GM19328 (cell line): Measurements from ENCODE around the gene AICDA.
"Not testable (repeated sequence)": the region's sequence is repeated elsewhere in the genome, so short reads cannot be mapped to it uniquely, and the experiment has no call there.

Source experiments
- ATAC-seq: cut with Tn5 transposase; IDR thresholded peaks from one replicate; pipeline ENCODE4 v1.9.1; 2021; ENCODE audit warnings: mild to moderate bottlenecking, moderate library complexity; ENCODE audit not compliant: unreplicated experiment

Gene AICDA

DNA sequence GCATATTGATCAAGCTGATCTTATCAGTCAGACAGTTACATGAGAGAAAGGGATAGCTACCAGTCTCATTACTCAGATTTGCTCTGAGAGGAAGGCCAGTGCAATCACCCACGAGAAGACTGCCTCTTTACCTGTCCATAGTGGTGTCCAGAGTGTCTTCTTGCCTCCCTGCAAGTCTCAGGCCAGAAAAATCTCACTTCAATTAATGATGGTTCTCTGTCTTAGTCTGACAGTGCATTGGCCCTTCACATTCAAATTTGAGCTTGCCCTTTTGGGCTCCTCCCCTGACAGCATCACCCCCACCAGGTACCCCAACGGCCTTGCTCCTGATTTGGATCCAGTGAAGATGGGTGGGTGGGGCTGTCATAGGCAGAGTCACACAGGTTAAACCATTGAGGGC is at the start of gene AICDA:
TSS of gene AICDA (minus strand) at position 231 of the 400 bp plus-strand sequence. CDS start at position 139, 92 bp downstream.
- no peak for ATAC-seq

DNA sequence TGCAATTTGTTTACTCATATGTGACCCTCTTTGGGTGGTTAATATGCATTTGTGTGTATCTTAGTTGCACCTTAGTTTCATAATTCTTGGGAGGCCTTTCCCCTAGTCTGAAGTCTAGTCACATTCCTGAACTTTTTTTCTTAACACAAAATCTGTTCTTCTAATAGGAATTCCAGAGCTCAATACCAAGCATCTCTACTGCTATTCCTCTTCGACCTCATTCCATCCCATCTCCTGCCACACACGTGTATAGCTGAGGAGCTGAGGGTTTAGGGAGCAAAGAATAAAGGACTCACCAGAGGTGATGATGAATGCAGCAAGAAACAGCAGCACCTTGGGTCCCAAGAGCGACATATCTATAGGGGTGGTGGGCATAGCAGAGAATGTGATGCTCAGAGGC is 49.1 kb upstream of the AICDA start:
- ATAC-seq: no peak

DNA sequence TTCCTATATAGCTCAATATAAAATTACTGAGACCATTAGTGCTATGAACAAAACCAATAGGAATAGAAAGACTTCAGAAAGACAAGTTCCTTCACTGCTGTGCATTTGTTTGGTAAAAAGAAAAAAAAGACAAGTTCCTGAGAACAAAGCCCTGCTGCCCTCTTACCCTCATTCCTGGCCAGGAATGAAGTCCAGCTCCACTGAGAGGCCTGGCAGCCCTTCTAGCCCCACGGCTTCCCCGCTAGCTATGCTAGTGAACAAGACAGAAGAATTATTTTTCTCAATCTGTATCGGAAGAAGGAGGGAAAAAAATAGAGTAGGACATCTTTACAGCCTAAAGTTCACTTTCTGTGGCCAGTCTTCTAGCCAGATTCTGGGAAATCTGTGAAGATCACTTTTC is 48.4 kb upstream of the AICDA start:
- ATAC-seq: no peak

- ATAC-seq: no peak
Observed at GRCh38 chr12:8658346-8658745, 45.7 kb upstream of the AICDA start.

DNA sequence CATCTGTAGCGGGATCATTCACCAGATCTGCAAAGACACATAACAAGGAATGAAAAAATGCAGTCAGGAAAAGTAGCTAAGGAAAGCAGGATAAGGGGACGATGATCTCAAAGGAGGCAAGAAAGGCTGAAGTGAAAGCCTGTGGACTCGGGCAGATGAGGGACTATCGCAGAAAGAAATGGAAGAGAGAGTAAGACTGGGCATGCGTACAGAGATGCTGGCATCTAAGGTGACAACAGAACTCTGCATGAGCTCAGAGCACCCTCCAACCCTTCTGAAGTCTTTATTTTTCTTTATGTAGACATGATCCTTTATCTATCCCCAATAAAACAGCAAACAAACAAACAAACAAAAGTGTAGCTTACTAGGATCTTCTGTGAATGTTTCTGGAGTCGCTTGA is 42.8 kb upstream of the AICDA start:
- ATAC-seq: no peak

DNA sequence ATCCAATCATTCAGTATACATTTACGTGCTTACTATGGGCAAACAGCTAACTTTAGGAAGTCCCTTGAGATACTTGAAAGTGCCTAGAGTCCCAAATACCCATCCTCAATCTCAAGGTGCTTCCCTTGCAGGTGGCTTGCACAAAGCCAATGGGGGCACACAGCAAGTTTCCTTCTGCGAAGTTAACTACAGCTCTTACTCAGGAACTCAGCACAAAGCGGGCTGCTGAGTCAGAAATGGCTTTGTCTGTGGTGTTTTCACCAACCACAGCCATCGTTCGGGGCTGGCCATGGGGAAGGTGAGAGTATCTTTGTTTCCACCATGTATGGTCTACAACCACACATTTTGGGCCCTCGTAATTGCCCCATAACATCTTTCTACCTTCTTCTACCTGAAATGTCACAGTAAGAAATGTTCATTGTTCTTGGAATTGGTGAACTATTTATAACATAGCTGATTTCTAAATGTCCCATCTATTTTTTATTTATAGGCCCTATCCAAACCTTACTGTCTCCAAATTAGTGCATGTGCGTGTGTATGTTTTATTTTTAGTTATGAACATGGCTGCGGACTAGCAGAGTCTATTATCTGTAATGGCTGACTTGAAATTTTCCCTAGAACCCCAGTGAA is 36.0 kb upstream of the AICDA start:
- ATAC-seq: peak; percentile 66

- no peak for ATAC-seq
Observed at GRCh38 chr12:8647968-8648367, 35.3 kb upstream of the AICDA start.

GRCh38 chr12:8644345-8645248 is 31.9 kb upstream of the AICDA start:
- ATAC-seq: peak; percentile 56

- no peak for ATAC-seq
Observed at GRCh38 chr12:8642775-8643174, 30.1 kb upstream of the AICDA start.

DNA sequence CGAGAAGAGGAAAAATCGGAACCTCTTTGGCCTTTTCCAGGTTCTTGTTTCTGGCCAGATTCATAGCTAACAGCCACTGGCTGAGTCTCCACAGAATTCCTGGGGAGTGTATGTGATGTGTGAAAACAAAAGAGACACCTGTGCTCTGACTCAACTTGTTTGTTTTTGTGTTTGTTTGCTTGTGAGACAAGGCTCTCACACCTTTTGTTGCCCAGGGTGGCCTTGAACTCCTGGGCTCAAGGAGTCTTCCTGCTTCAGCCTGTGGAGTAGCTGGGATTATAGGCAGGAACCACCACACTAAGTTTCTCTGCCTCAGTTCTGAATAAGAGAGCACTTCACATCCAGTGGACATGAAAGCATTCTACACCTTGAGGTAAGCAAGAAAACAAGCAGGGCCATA is 27.3 kb upstream of the AICDA start:
- ATAC-seq: no peak

DNA sequence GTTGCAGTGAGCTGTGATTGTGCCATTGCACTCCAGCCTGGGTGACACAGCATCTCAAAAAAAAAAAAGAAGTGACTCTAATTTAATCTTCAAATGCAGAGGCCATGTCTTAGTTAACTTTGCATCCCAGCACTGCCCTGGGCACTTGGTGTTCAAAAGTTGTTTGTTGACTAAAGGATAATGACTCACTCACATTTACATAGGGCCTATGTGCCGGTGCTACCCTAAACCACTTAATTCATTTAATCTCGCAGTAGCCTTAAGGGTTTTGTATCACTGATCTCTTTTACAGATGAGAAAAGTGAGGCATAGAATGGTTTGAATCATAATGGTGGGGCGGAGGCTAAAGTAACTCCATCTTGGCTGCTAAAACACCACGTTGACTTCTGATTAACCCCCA is 26.3 kb upstream of the AICDA start:
- no peak for ATAC-seq

GRCh38 chr12:8637666-8638065 is 25.0 kb upstream of the AICDA start:
- no peak for ATAC-seq

DNA sequence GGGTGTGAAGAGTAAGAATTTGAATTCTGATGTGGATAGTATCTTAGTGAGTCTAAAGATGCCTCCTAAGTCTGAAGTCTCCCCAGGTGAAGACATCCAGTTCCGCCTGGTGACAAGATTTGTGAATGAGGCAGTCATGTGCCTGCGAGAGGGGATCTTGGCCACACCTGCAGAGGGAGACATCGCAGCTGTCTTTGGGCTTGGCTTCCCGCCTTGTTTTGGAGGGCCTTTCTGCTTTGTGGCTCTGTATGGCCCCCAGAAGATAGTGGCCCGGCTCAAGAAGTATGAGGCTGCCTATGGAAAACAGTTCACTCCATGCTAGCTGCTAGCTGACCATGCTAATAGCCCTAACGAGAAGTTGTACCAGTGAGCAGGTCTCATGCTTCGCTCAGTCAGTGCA is 24.6 kb upstream of the AICDA start:
- no peak for ATAC-seq

- ATAC-seq: no peak
Observed at GRCh38 chr12:8636581-8636980, 23.9 kb upstream of the AICDA start.

DNA sequence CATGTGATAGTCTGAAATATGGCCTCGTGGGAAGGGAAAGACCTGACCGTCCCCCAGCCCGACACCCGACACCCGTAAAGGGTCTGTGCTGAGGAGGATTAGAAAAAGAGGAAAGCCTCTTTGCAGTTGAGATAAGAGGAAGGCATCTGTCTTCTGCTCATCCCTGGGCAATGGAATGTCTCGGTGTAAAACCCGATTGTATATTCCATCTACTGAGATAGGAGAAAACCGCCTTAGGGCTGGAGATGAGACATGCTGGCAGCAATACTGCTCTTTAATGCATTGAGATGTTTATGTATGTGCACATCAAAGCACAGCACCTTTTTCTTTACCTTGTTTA is 23.3 kb upstream of the AICDA start:
- not testable (repeated sequence) for ATAC-seq

GRCh38 chr12:8635342-8636006 is 22.8 kb upstream of the AICDA start:
- not testable (repeated sequence) for ATAC-seq

DNA sequence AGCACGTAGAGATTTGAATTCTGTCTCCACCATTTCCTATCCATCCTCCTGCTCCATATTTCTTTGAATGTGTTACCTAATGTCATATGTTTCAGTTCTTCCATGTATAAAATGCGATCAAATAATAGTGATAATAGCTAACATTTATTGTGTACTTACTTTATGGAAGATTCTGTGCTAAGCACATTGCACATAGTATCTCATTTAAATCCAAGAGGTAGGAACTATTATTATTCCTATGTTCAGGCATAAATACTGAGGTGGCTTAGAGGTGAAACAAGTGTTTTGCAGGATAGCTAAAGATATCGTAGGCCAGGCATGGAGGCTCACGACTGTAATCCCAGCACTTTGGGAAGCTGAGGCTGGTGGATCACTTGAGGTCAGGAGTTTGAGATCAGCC is 17.5 kb upstream of the AICDA start:
- ATAC-seq: no peak

GRCh38 chr12:8629486-8630033 is 16.9 kb upstream of the AICDA start:
- peak; percentile 91 for ATAC-seq

DNA sequence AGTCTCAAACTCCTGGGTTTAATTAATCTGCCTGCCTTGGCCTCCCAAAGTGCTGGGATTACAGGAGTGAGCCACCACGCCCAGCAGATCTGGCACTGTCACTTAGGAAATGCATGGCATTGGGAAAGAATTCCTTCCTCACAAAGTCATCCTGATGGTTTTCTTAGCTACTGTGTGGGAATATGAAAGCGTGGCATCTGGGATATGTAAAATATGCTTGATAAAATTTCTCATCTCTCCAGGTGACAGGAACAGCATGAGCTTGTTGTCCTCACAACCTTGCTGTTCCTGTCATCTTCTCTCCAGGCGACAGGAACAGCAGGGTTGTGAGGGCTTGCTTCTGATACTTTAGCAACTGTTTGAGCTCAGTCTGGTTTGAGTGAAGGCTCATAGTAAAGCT is 16.1 kb upstream of the AICDA start:
- ATAC-seq: no peak

DNA sequence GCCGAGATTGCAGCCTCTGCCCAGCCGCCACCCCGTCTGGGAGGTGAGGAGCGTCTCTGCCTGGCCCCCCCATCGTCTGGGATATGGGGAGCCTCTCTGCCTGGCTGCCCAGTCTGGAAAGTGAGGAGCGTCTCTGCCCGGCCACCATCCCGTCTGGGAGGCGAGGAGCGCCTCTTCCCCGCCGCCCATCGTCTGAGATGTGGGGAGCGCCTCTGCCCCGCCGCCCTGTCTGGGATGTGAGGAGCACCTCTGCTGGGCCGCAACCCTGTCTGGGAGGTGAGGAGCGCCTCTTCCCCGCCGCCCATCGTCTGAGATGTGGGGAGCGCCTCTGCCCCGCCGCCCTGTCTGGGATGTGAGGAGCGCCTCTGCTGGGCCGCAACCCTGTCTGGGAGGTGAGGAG is 12.1 kb upstream of the AICDA start:
- ATAC-seq: not testable (repeated sequence)

- ATAC-seq: no peak
Observed at GRCh38 chr12:8622646-8623045, 10.0 kb upstream of the AICDA start.

DNA sequence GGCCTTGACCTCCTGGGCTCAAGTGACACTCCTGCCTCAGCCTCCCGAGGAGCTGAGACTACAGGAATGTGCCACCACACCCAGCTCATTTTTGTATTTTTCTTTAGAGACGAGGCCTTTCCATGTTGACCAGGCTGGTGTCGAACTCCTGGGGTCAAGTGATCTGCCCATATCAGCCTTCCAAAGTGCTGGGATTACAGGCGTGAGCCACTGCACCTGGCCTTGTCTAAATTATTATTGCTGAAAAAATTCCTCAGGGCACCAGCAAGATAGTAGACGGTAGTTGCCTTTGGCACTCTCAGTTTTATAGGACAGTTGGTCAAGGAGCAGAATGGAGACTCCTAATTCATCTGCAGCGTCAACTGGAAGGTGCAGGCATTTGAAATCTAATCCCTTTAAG is 2.5 kb upstream of the AICDA start:
- ATAC-seq: no peak
